ENCODE results near the gene SHLD1.
"Not testable (repeated sequence)": the region's sequence is repeated elsewhere in the genome, so short reads cannot be mapped to it uniquely, and the experiment has no call there.

SHLD1 gene

GRCh38 chr20:5735845-5736510 lies 14.2 kb upstream of the SHLD1 start:
- no peak overlapping the region for H2BK12ac ChIP-seq (ENCODE audit: low read length)
- no peak overlapping the region for H4K8ac ChIP-seq (ENCODE audit: low read depth, low read length)
- no peak overlapping the region for H2AK5ac ChIP-seq (ENCODE audit: low read length)
- H3K79me1 ChIP-seq (ENCODE audit: low read length) = no peaks in the 10 kb centered on the region
- H3K36me3 ChIP-seq (ENCODE audit: control insufficient read depth in 1 of 2, insufficient read depth in 2 of 2, low read length in 2 of 2) = no peaks in the 10 kb centered on the region
- H3K27me3 ChIP-seq (ENCODE audit: insufficient read depth, low read length) = no peaks in the 10 kb centered on the region
- no peaks in the 10 kb centered on the region for H3K79me2 ChIP-seq (ENCODE audit: control insufficient read depth, insufficient read depth, low read length, poor library complexity)
- no peak overlapping the region for H3K4me3 ChIP-seq (ENCODE audit: low read depth, low read length)
- no peak overlapping the region for H4K91ac ChIP-seq (ENCODE audit: low read depth, low read length)
- H3K23ac ChIP-seq (ENCODE audit: low read length) = no peak overlapping the region
- no peak overlapping the region for H4K12ac ChIP-seq (ENCODE audit: low read depth, low read length)
- H2AFZ ChIP-seq (ENCODE audit: insufficient read depth, low read length, poor library complexity) = no peak overlapping the region
- no peak overlapping the region for H3K9ac ChIP-seq (ENCODE audit: low read length)
- H3K9me3 ChIP-seq (ENCODE audit: insufficient read depth, low read depth, low read length) = no peaks in the 10 kb centered on the region
- H3K4me2 ChIP-seq (ENCODE audit: low read length) = no peak overlapping the region
- no CpG with 5 or more reads among the region's 3 CpGs for WGBS (ENCODE audit: extremely low coverage, insufficient coverage, insufficient read length)
- no peak overlapping the region for H3K18ac ChIP-seq (ENCODE audit: low read length)
- no peak overlapping the region for H2BK120ac ChIP-seq (ENCODE audit: insufficient read depth, low read length, poor library complexity)
- no peaks in the 10 kb centered on the region for H3K4me1 ChIP-seq (ENCODE audit: control insufficient read depth in 1 of 2, insufficient read depth in 2 of 2, low read length in 2 of 2)
- H3K14ac ChIP-seq (ENCODE audit: low read length) = no peak overlapping the region
- DNase-seq = no peak
- no peak overlapping the region for H2BK5ac ChIP-seq (ENCODE audit: low read depth, low read length, poor library complexity)
- no peak overlapping the region for H3K27ac ChIP-seq (ENCODE audit: low read depth, low read length)
- no peak overlapping the region for H3K4ac ChIP-seq (ENCODE audit: low read depth, low read length)

- Histone ChIP-seq H2BK120ac (ENCODE audit: insufficient read depth, low read length, poor library complexity) (no peak overlapping the region), H3K9me3 (ENCODE audit: insufficient read depth, low read depth, low read length) (no peaks in the 10 kb centered on the region), H3K79me1 (ENCODE audit: low read length) (no peaks in the 10 kb centered on the region), H3K27me3 (ENCODE audit: insufficient read depth, low read length) (no peaks in the 10 kb centered on the region), H3K36me3 (ENCODE audit: control insufficient read depth in 1 of 2, insufficient read depth in 2 of 2, low read length in 2 of 2) (no peaks in the 10 kb centered on the region), H3K27ac (ENCODE audit: low read depth, low read length) (no peak overlapping the region), H4K91ac (ENCODE audit: low read depth, low read length) (no peak overlapping the region), H3K79me2 (ENCODE audit: control insufficient read depth, insufficient read depth, low read length, poor library complexity) (no peaks in the 10 kb centered on the region), H3K18ac (ENCODE audit: low read length) (no peak overlapping the region), H2AFZ (ENCODE audit: insufficient read depth, low read length, poor library complexity) (no peak overlapping the region), H4K8ac (ENCODE audit: low read depth, low read length) (no peak overlapping the region), H3K4me1 (ENCODE audit: control insufficient read depth in 1 of 2, insufficient read depth in 2 of 2, low read length in 2 of 2) (no peaks in the 10 kb centered on the region), H3K4me3 (ENCODE audit: low read depth, low read length) (no peak overlapping the region), H3K9ac (ENCODE audit: low read length) (no peak overlapping the region), H2BK5ac (ENCODE audit: low read depth, low read length, poor library complexity) (no peak overlapping the region), H3K4me2 (ENCODE audit: low read length) (no peak overlapping the region), H3K23ac (ENCODE audit: low read length) (no peak overlapping the region), H2AK5ac (ENCODE audit: low read length) (no peak overlapping the region), H3K4ac (ENCODE audit: low read depth, low read length) (no peak overlapping the region), H3K14ac (ENCODE audit: low read length) (no peak overlapping the region), H4K12ac (ENCODE audit: low read depth, low read length) (no peak overlapping the region), H2BK12ac (ENCODE audit: low read length) (no peak overlapping the region)
- WGBS (ENCODE audit: extremely low coverage, insufficient coverage, insufficient read length) = no CpG with 5 or more reads among the region's 3 CpGs
- no peak for DNase-seq
Measured at GRCh38 chr20:5737619-5737953, 12.6 kb upstream of the SHLD1 start.

GRCh38 chr20:5737966-5738365 lies 12.2 kb upstream of the SHLD1 start:
- H3K36me3 ChIP-seq (ENCODE audit: control insufficient read depth in 1 of 2, insufficient read depth in 2 of 2, low read length in 2 of 2) = no peaks in the 10 kb centered on the region
- H3K9ac ChIP-seq (ENCODE audit: low read length) = no peak overlapping the region
- no peaks in the 10 kb centered on the region for H3K4me1 ChIP-seq (ENCODE audit: control insufficient read depth in 1 of 2, insufficient read depth in 2 of 2, low read length in 2 of 2)
- no peak overlapping the region for H2AK5ac ChIP-seq (ENCODE audit: low read length)
- no peak overlapping the region for H3K4ac ChIP-seq (ENCODE audit: low read depth, low read length)
- H3K4me2 ChIP-seq (ENCODE audit: low read length) = no peak overlapping the region
- H3K79me1 ChIP-seq (ENCODE audit: low read length) = no peaks in the 10 kb centered on the region
- no peak overlapping the region for H4K8ac ChIP-seq (ENCODE audit: low read depth, low read length)
- no CpG with 5 or more reads among the region's 3 CpGs for whole genome bisulfite sequencing (ENCODE audit: extremely low coverage, insufficient coverage, insufficient read length)
- no peaks in the 10 kb centered on the region for H3K9me3 ChIP-seq (ENCODE audit: insufficient read depth, low read depth, low read length)
- no peak overlapping the region for H3K23ac ChIP-seq (ENCODE audit: low read length)
- H4K91ac ChIP-seq (ENCODE audit: low read depth, low read length) = no peak overlapping the region
- H3K4me3 ChIP-seq (ENCODE audit: low read depth, low read length) = no peak overlapping the region
- no peak overlapping the region for H2AFZ ChIP-seq (ENCODE audit: insufficient read depth, low read length, poor library complexity)
- H2BK12ac ChIP-seq (ENCODE audit: low read length) = no peak overlapping the region
- H4K12ac ChIP-seq (ENCODE audit: low read depth, low read length) = no peak overlapping the region
- no peak overlapping the region for H3K14ac ChIP-seq (ENCODE audit: low read length)
- no peak for DNase-seq
- no peak overlapping the region for H2BK120ac ChIP-seq (ENCODE audit: insufficient read depth, low read length, poor library complexity)
- no peak overlapping the region for H2BK5ac ChIP-seq (ENCODE audit: low read depth, low read length, poor library complexity)
- no peaks in the 10 kb centered on the region for H3K27me3 ChIP-seq (ENCODE audit: insufficient read depth, low read length)
- H3K18ac ChIP-seq (ENCODE audit: low read length) = no peak overlapping the region
- no peak overlapping the region for H3K27ac ChIP-seq (ENCODE audit: low read depth, low read length)
- H3K79me2 ChIP-seq (ENCODE audit: control insufficient read depth, insufficient read depth, low read length, poor library complexity) = no peaks in the 10 kb centered on the region

- H3K79me1 ChIP-seq (ENCODE audit: low read length); H3K9me3 ChIP-seq (ENCODE audit: insufficient read depth, low read depth, low read length); H3K27ac ChIP-seq (ENCODE audit: low read depth, low read length); H3K27me3 ChIP-seq (ENCODE audit: insufficient read depth, low read length); H4K91ac ChIP-seq (ENCODE audit: low read depth, low read length); H3K4me1 ChIP-seq (ENCODE audit: control insufficient read depth in 1 of 2, insufficient read depth in 2 of 2, low read length in 2 of 2); H3K79me2 ChIP-seq (ENCODE audit: control insufficient read depth, insufficient read depth, low read length, poor library complexity); H3K36me3 ChIP-seq (ENCODE audit: control insufficient read depth in 1 of 2, insufficient read depth in 2 of 2, low read length in 2 of 2); H3K9ac ChIP-seq (ENCODE audit: low read length); H3K23ac ChIP-seq (ENCODE audit: low read length); H3K4me3 ChIP-seq (ENCODE audit: low read depth, low read length); H4K12ac ChIP-seq (ENCODE audit: low read depth, low read length); DNase-seq; H2AFZ ChIP-seq (ENCODE audit: insufficient read depth, low read length, poor library complexity); H3K4ac ChIP-seq (ENCODE audit: low read depth, low read length); H4K8ac ChIP-seq (ENCODE audit: low read depth, low read length); H3K4me2 ChIP-seq (ENCODE audit: low read length); H2AK5ac ChIP-seq (ENCODE audit: low read length); H2BK5ac ChIP-seq (ENCODE audit: low read depth, low read length, poor library complexity); H3K18ac ChIP-seq (ENCODE audit: low read length); H2BK120ac ChIP-seq (ENCODE audit: insufficient read depth, low read length, poor library complexity); H2BK12ac ChIP-seq (ENCODE audit: low read length); H3K14ac ChIP-seq (ENCODE audit: low read length): not testable (repeated sequence)
- no CpG with 5 or more reads among the region's 5 CpGs for WGBS (ENCODE audit: extremely low coverage, insufficient coverage, insufficient read length)
Measured at GRCh38 chr20:5740643-5741042, 9.6 kb upstream of the SHLD1 start.
